Astrocyte of the cerebellum (primary cell): ENCODE measurements around the gene PSMB7.

Experiments
- DNase-seq: peaks from one replicate; pipeline ENCODE4 v3.0.0-alpha.2; 2011; ENCODE audit warnings: low read depth
- H3K4me3 ChIP-seq: 2 replicates; pipeline ENCODE4 v1.5.1; 2011; ENCODE audit warnings: mild to moderate bottlenecking, low read depth, low read length, moderate library complexity
- CTCF ChIP-seq: IDR thresholded peaks from 2 replicates; pipeline ENCODE4 v1.5.1; 2012; ENCODE audit warnings: low read length, low read depth, moderate library complexity, mild to moderate bottlenecking; ENCODE audit errors: missing control alignments
- in situ Hi-C: cut with HindIII; loops from 2 replicates; pipeline ENCODE4 v1.10.0; 2017; ENCODE audit warnings: low sequenced_read_pairs

PSMB7 gene

GRCh38 chr9:124370896-124371582 is 44.2 kb downstream of the PSMB7 start:
- TF ChIP-seq CTCF: no peak
- no peak overlapping the region for H3K4me3 ChIP-seq
- in situ Hi-C loops: no loop called here
- DNase-seq: peak; percentile 50

- H3K4me3 ChIP-seq: no peak overlapping the region
- DNase-seq: no peak
- in situ Hi-C loops: no loop called here
- TF ChIP-seq CTCF: no peak
Observed at GRCh38 chr9:124369231-124369797, 45.9 kb downstream of the PSMB7 start.

GRCh38 chr9:124368692-124369091 is 46.5 kb downstream of the PSMB7 start:
- in situ Hi-C loops: no loop called here
- no peak overlapping the region for H3K4me3 ChIP-seq
- TF ChIP-seq CTCF: no peak

GRCh38 chr9:124366476-124367220 is 48.6 kb downstream of the PSMB7 start:
- in situ Hi-C loops: no loop called here
- H3K4me3 ChIP-seq: no peak overlapping the region
- TF ChIP-seq CTCF: no peak
- no peak for DNase-seq

More at GRCh38 chr9:124368692-124369091, 46.5 kb downstream of the PSMB7 start:
- no peak for DNase-seq

GRCh38 chr9:124365036-124365435 is 50.2 kb downstream of the PSMB7 start:
- DNase-seq: no peak
- H3K4me3 ChIP-seq: no peak overlapping the region
- in situ Hi-C loops: no loop called here
- no peak for TF ChIP-seq CTCF

GRCh38 chr9:124364141-124364540 is 51.1 kb downstream of the PSMB7 start:
- TF ChIP-seq CTCF: no peak
- no peak overlapping the region for H3K4me3 ChIP-seq
- DNase-seq: no peak
- in situ Hi-C loops: no loop called here
